Hematopoietic multipotent progenitor cell treated with erythropoietin and hydrocortisone succinate and interleukin-3 and kit ligand, for 4 days (in vitro differentiated cells): ENCODE measurements around the gene ITGA11.

ENCODE experiments used
- DNase-seq: peaks from one replicate; pipeline ENCODE4 v3.0.0-alpha.2; 2015

Gene ITGA11

DNA sequence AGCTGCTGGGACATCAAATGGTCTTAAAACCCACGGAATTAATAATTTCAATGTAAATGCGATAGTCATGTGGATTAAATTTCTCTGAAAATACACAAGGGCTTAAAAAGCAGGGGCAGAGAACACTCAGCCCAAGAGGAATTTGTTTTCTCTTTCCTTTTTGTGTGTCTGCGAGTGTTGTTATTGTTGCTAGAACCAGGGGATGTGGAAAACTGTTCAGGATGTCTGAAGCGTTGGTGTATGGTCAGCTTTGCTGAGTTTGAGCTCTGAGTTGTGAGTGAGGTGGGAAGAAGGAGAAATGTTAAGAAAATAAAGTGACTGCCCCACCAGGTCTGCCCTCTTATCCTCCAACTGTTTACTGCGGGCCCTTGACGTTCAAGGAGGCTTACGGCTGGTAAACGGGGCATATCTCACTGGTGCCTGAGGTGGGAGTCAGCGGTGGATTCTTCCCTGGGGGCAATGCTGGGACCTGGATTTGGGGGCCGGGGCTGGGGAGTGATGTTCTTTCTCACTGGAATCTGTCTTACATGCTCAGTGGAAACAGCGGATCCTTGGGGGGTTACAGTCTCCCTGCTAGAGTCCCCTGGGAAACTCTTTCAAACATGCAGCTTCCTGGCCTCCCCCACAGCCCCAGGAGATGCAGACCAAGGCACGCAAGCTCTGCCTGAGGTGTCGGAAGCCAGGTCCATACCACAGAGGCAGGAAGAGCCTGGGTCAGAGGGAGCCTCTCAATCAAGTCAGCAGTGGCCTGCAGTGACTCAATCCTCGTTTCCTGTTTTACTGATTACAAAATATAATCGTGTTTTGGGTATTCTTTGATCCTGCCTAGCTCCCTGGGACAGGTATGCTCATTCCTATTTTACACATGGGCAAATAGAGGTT is 41.8 kb downstream of the ITGA11 start:
- DNase-seq = peak; percentile 58

DNA sequence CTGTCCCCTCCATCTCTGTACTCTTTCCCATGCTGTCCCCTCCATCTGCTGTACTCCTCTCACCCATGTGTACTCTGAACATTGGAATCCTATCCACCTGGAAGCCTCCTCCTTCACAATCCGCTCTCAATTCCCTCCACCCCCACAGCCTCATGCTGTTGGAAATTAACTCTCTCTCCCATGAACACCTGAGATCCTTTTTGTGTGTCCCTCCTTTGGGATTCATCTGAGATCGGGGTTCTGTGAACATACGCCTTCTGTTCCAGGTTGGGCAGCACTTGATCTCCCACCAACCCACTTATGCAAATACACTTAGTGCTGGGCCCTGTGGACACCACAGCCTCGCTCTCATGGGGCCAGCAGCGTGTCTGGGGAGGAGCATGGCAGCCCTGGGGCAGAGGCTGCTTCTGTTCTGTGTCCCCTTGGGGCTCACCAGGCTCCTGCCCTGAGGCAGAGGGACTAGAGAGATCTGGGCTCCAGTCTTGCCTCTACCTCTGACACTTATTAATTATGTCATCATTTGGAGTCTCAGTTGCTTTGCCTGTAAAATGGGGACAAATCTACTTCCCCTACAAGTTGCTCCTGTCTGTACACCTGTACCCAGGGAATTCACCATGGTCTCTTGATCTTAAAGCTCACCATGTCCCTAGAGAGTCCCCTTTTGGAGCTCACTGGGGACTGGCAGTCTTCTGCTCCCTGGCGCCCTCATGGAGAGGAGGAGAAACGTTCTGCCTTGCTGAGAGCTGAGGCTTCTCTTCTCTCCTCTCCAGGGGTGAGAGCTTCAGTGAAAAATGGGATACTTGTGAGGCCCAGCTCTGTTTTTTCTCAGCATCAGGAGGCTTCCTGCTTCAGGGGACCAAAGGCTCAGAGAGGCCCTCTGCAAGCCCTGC is 42.7 kb downstream of the ITGA11 start:
- DNase-seq = no peak

DNA sequence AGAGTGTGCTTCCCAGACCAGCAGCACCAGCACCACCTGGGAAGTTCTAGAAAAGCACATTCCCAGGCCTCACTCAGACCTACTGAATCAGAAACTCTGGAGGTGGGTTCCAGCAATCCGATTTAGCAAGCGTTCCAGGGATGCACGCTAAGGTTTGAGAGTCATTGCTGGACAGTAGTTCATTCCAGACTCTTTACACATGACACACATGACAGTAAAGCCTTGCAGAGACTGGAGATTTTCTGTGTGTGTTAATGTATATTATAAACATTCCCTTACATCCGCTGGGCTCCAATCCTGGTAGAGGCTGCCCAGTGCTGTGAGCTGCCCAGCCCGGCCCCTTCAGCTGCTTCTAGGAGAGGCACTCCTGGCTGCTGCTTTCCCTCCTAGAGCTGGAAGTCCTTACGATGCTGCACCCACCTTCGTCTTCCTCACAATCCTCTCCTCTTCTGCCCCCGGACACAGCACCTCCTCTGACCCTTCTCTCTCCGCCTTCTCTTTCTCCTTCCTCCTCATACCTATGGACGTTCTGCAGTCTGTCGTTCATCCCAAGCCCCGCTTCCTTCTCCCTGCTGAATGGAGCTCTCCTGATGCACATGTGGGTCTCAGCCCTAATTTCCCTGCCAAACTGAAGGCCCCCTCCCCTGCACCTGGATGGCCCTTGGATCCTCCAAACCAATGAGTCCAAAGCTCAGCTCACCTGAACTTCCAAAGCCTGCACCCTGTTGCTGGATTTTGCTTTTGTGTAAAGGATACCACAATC is 44.4 kb downstream of the ITGA11 start:
- DNase-seq = no peak

DNA sequence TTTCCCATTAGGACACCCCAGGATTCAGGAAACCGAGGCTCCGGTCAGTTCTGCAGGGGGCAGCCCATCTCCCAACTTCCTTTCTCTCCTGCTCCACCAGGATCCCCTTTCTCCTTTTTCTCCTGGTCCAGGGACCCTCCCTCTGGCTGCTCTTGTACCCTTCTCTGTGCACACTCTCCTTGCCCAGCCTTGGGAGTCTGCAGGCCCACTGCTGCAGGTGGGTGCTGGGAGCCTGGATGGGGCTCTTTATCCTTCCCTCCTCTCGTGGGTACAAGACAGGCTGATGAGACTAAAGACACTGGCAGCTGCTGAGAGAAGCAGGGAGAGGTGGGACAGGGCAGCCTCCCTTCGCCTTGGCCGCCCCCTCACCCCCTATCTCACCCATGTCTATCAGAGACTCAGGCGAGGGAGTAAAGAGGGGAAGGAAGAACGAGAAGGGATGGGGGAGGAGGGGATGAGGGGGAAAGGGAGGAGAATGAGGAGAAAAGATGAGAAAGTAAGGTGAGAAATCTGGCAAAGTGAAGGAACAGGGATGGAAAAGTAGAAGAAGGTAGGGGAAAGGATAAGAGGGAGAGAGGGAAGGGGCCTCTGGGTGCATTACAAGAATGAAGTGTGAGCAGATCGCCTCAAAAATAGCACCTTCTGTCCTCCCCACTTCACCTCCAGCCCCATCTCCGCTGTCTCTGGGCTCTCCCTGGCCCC is 45.2 kb downstream of the ITGA11 start:
- no peak for DNase-seq

DNA sequence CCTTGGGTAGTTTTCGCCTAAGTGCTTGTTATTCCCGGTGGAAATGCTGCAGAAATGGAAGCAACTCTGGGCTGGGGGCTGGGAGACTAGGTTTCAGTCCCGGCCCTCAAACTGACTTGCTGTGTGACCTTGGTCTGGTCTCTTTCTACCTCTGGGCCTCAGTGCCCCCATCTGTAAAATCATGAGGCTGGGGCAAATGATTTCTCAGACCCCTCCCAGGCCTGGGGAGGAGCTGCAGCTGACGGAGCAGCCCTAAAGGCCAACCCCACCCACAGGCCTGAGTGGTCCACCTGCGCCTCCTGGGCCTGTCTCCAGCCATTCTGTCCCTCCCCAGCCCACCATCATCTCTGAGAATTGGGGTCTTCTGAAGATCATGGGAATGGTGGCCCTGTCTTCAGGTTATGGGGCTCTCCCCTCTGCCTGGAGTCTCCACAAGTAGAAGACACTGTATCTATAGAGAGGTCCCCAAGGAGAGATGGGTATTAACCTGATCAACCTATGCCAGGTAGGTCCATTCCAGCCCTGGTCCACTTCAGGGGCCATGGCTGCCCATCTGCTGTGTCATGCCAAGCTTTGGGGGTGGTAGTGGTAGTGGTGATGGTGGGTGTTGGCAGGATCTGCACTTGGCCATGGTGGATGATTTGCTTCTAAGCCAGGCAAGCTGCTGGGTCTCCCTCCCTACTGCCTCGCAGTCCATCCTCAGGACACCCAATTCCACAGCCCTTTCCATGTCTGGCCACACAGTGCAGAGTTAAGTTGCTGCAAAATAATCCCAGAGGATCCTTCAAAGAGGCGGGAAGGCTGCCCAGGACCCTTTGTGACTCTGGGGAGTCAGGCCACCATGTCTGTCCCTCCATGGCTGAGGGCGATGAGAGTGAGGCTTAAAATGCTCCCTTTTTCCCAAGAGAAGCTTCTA is 46.0 kb downstream of the ITGA11 start:
- no peak for DNase-seq

DNA sequence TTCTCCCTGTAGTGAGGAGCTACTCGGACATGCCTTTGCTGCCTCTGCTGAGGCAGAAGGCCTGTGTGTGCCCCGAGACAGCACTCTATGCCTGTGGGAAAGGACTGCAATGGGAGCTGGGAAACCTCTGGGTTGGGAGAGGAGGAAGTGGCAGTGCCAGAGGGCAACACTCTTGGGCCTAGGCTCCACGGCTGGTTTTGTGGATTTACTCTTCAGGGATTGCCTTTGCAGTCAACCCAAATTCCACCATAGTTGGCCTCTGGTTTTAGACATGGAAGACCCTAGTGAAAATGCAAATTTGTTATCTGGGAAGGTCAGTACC is 46.8 kb downstream of the ITGA11 start:
- DNase-seq = no peak

DNA sequence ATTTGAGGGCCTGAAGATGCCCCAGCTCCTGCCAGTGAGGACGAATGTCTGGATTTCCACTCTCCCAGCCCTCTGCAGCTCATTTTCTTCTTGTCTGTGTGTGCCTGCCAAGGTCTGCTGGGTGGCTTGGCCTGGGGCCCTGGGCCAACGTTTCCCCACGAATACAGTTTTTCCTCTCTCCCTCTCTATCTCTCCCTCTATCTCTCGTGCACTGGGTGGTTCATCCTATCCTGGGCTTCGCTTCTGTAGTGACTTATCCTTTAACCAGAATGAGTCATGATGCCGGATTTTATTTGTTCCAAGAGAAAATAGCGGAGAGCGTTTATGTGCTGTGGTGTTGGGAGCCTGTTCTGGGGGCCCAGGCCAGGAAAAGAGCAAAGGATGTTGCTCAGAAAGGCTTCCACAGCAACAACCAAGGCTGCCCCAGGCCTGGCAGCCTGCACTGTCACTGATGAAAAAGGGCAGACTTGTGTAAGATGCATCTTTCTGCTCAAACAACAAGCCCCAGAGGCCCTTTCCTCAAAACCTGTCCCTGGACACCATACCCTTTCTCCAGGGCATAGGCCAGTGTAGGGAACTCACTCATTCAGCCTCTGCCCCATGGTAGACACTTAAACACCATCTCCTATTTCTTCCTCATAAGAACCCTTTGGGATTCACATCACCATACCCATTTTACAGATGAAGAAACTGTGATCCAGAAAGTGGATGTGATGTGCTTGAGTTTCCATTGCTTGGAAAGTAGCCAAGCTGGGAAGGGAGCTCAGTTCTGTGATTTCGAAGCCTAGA is 47.3 kb downstream of the ITGA11 start:
- DNase-seq = no peak

DNA sequence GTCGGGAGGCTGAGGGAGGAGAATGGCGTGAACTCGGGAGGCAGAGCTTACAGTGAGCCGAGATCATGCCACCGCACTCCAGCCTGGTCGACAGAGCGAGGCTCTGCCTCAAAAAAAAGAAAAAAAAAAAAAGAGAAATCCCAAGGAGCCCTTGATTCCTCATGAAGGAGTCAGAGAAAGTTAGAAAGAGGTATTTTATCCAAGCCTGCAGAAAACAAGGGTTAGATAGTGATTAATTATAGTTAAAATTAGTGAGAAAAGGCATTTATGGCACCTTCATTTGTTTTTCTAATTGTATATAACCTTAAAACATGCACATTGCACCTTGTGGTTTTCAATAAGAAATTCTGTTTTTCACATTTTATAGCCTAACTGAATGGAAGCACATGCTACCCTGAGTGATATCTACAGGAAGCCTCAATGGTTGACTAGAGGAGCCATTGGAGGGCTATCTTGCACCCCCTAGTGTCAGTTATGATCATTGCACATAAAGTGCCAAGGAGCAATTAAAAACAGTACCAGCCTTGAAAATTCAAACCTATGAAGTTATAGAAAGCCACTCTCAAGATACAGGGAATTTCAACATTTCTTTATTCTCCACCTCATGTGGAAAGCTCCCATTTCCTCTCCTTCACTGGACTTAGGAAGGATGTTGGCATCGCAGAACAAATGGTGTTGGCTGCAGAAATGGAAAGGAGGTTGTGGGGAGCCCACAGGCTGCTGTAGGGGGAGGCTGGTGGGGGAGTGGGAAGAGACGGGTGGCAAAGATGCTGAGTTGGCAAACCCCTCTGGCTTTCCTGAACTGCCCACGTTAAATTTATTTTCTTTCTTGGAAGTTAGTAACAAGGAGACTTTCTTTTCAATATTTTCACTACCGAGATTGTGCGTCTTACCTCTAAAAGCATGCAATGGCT is 48.5 kb downstream of the ITGA11 start:
- DNase-seq = peak; percentile 81

DNA sequence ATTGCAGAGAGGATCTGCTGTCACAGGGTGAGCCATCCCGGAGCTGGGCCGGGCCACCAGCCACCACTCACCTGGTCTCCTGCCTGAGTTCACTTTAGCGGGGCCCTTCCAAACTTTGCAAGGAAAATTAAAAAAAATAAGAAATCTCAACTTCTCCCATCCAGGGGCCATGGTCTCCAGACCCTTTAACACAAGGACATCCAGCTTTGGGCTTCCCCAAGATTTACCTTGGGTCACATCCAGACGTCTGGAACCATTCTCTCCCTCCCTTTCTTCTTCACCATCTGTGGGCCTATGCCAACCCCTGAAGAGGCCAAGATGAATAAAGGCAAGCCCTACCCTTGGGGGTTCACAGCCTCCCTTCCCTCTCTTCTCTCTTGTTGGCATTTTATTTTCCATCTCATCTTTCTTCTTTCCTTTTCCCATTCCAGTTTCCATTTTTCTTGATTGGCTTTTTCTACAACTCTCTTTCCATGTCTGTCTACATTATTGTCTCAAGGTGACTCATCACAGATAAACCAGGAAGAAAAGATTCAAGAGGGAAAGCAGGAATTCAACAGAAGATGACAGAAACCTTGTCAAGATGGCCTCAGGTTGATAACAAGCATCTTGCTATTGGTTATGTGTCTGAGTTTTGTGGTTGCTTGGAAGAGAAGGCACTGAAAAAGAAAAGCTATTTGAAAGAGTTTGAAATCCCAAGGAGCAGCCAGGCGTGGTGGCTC is 49.5 kb downstream of the ITGA11 start:
- no peak for DNase-seq

DNA sequence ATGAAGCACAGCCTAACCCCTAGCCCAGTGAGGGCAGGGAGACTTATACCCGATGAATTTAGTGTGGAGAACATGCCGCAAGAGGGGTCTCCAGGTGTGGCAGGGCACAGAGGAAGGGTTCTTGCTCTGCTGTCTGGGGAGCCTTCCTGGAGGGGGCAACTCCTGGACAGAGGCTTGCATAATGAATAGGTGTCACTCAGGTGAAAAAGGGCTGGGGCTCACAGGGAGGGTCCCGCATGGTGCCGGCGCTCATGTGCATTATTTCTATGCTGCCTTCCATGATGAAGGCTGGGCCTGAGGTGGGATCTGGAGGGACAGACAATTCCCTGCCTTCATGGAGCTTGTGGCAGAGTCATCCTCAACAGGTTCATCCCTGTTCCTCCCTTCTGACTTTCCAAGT is 51.5 kb downstream of the ITGA11 start:
- no peak for DNase-seq

DNA sequence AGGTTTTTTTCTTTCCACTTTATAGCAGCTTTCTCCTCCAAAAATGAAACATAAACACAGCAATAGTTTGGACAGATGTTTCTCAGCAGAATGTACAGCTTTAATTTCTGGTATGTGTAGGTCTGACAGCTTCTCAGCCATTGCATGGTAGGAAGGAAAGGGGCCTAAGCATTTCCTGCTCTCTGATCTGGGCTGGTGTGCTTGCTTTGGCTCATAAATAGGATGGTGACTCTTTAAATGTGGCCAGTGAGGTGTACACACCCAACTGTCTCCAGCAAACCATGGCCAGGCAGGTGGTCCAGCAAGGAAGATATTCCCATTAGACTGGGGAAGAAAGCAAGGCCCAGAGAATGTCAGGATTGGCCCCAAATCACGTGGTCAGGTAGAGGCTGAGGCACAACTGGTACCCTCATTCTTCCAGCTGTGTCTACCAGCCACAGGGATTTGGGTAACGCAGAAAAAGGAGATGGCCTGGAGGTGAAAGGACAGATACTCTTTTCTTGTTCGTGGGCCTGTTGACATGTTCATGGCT is 52.1 kb downstream of the ITGA11 start:
- DNase-seq = peak; percentile 29

DNA sequence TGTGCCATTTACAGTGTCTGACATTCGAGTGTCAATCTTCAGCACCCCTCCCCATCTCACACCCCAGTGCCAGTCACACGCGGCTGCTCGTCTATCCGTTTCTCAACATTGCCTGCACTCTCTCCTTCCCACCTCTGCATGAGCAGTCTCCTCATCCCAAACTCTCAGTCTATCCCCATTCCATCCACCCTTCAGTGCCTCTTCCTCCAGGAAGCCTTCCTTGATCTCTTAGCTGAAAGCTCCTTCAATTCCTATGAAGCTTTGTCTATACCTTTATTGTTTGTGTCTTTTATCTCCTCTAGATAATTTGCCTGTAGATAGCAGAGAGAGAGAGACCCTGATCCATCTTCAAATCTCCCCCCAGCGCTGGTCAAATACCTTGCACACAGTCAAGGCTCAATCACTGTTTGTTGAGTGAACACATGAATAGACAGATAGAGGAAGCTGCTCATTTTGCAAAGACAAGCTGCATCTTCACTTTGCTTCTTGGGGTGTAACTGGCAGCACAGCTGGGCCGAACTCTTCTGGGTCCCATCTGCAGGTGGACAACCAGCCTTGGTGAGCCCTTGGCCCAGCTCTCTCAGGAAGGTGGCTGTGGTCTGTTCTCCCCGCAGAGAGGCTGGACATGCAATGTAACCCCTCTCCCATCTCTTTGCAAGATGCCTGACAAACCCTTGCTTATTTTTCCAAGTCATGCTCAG is 52.8 kb downstream of the ITGA11 start:
- DNase-seq = no peak

DNA sequence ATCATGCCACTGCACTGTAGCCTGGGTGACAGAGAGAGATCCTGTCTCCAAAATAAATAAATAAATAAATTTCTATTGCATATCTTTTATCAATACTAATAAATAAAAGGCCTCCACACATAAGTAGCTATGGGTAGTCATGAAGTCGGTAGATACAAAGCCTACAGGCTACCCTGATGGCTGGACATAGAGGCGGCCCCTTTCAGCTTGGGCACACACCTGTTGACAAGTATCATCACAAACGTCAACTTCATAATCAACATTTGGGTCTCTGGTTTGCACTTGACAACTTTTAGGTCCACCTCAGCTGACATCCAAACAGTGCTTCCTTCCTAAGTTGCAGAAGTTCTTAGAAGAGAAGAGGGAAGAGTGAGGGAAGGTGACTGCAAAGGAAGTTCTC is 53.4 kb downstream of the ITGA11 start:
- no peak for DNase-seq

DNA sequence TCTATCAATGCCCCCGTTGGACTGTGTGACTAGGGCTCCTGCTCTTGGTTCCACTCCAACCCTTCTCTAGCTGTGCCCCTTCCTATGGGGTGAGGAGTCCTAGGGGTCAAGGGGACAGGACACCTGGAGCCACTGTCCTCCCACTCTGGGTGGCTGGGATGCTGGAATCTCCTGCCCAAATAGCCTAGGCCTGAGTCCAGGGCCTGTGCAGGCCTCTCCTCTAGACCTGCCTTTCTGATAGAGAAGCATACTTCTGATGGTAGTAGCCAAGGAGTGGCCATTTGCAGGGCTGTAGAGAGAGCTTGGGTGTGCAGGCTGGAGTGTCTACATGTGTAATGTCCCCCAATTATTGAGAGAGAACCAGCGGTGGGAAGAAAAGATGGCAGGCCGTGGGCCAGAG is 54.2 kb downstream of the ITGA11 start:
- no peak for DNase-seq

DNA sequence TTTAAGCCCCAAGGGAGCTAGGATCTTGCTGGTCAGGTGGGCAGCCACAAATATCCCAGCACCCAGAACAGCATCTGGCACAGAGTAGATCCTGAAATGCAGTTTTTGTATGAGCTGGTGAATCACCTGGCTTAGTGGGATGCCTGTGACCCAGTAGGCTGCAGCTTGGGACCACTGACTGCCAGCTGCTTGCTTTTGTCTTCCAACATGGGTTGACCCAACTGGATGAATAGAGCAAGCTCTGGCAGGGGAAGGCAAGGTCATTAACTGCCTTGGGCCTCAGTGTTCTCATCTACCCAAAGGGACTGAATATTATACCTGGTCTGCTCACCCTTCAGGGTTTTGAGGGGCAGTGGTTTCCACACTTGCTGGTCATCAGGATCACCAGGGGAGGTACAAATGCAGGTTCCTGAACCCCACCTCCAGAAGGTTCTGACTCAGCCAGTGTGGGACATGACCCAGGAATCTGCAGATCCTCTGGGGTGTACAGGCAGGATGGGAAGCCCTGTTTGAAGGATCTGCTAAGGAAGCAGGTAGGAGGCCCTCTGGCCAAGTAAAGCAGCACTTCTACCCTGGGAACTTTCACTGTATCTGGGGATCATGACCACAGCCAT is 55.4 kb downstream of the ITGA11 start:
- no peak for DNase-seq

DNA sequence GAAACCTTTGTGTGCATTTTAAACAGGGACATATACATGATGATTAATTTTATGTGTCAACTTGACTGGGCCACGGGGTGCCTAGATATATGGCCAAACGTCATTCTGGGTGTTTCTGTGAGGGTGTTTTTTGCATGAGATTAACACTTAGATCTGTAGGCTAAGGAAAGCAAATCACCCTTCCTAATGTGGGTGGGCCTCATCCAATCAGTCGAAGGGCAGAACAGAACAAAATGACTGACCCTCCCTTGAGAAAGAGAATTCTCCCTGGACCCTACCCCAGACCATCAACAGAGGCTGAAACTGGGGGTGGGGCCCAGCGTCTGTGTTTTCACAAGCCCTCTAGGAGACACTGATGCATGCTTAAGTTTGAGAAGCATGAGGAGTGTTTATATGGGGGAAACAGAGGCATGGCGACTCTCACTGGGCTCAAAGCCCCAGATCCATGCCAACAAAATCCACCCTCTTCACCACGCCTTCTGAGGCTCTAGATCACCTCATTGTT is 56.2 kb downstream of the ITGA11 start:
- DNase-seq = no peak

DNA sequence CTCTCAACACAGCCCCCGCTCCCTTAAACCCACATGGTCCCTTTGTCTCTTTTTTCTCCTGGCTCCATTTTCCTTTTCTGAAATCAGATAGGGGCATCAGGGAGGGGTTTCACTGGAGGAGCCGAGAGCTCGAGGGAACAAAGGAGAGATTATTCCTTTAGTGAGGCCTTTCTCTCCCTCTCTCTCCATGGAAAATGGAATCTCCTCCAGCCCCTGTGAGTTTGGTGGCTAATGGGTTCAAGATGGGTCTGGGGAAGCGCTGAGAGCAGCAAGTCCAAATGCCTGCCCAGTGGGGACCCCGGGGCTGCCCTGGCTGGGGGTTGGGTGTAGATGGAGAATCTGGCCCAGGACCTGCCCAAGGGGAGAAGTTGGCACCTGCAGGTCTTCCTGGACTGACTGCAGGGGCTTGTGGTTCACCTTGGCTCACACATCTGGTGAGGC is 56.8 kb downstream of the ITGA11 start:
- no peak for DNase-seq
